ENCODE data around the gene MEGF6.

DNA sequence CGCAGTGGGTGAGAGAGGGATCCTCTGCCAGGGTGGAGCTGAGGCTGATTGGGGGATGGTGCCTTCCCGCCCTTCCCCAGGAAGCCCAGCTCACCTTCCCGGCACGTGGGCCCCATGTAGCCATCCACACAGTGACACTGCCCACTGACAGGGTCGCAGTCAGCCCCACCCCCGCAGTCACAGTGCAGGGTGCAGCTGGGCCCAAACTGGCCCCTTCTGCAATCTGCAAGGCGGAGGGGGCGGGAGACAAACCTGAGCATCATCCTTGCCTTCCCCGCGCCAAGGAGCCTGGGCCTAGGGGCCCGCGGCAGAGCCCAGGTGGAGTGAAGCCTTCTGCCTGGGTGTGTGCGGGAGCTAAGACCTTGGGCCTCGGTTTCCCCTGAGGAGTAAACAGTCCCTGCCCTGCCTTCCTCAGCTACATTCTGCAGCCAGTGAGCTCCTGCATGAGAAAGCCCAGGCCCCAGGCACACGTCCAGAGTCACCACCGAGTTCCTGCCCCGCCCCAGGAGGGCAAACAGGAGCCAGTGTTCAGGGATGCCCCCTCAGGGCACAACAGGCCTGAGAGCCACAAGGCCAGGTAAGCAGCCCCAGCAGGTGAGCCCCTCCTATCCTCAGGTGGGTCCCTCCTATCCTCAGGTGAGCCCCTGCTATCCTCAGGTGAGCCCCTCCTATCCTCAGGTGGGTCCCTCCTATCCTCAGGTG, 118.6 kb downstream of the MEGF6 start:
- no peak for TF ChIP-seq POLR2A (IDR thresholded peaks at IDR 0.05)
- TF ChIP-seq, protein P1, sequence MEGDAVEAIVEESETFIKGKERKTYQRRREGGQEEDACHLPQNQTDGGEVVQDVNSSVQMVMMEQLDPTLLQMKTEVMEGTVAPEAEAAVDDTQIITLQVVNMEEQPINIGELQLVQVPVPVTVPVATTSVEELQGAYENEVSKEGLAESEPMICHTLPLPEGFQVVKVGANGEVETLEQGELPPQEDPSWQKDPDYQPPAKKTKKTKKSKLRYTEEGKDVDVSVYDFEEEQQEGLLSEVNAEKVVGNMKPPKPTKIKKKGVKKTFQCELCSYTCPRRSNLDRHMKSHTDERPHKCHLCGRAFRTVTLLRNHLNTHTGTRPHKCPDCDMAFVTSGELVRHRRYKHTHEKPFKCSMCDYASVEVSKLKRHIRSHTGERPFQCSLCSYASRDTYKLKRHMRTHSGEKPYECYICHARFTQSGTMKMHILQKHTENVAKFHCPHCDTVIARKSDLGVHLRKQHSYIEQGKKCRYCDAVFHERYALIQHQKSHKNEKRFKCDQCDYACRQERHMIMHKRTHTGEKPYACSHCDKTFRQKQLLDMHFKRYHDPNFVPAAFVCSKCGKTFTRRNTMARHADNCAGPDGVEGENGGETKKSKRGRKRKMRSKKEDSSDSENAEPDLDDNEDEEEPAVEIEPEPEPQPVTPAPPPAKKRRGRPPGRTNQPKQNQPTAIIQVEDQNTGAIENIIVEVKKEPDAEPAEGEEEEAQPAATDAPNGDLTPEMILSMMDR (IDR thresholded peaks at IDR 0.05) = no peak
- no peak for TF ChIP-seq POLR2AphosphoS5 (IDR thresholded peaks at IDR 0.05)
